H1 (cell line): ENCODE results near the gene DYRK2.

ENCODE experiments used
- CHD1 ChIP-seq: IDR thresholded peaks from 2 replicates; pipeline ENCODE4 v1.6.1; 2012; ENCODE audit warnings: low read depth, low read length, improper control_type of control experiment
- POLR2A ChIP-seq, 2 experiments: IDR thresholded peaks; 1 replicate in 1 of 2; 2 replicates in 1 of 2; pipeline ENCODE4 v1.6.1; 2011; ENCODE audit warnings: low read depth in 2 of 2, low read length in 2 of 2, mild to moderate bottlenecking in 2 of 2; ENCODE audit errors: control extremely low read depth in 1 of 2

DNA sequence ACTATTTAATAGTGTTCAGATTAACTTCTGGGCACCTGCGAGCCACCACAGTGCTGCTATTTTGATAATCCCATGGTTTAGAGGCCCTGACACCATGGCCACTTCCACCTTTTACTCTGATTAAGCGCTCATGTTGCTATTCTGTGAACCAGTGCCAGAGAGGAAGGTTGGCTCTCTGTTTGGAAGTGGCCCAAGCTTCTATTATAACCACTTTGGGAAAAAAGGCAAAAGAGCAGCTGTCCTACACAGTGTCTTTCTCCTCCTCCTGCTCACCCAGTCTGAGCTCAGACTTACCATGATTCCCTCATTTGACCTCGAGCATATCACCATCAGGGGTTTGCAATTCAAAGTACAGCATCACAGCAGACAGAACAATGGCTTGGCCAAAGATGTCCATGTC is 23.3 kb downstream of the DYRK2 start:
- no peak for TF ChIP-seq POLR2A (IDR thresholded peaks at IDR 0.05; ENCODE audit: control extremely low read depth in 1 of 2, low read depth in 2 of 2, low read length in 2 of 2)
- no peak for TF ChIP-seq CHD1
